ENCODE results near the gene CAPN10.
A peak's percentile ranks its signal among the peaks of the same experiment; 100 is the strongest.

The CAPN10 gene

DNA sequence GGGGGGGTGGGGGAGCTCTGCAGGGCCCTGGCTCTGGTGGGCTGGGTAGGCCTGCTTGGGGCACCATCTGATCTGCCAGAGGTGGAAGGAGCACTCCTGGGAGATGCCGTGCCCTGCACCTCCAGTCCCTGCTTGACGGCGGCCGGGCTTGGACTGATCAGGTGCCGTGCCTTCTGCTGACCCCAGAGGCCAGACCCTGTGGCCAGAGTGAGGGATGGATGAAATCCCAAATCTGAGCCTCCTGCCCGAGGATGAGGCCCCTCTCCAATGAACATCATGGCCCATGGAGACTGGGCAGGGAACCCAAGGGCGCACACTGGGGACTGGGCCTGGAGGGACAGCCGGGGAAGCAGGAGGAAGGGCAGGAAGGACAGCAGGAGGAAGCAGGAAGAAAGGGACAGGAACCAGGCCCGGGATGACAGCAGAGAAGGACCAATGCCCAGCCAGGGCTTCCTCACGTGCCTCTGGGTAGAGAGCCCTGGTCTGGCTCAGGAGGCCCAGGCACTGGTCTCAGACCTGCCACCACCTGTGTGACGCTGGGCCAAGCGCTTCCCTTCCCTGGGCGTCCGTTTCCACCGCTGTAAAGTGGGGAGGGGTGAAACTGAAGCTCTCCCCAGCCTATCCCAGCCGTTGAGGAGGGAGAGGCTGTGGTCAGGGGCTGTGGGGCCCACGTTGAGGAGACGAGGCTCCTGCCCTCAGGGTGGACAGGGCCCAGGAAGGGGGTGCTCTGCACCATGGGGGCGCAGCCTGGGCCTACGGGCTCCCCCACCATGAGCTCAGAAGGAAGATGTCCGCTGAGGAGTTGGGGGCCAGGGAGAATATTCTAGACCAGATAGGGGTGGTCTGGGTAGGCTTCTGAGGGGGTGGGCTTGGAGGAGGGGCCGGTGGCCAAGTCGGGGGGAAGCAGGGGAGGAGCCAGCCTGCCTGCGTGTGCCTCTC, 37.7 kb downstream of the CAPN10 start:
- TF ChIP-seq RAD21 (IDR thresholded peaks at IDR 0.05; ENCODE audit: low read depth) (no peak), TAF1 (IDR thresholded peaks at IDR 0.05; ENCODE audit: low read depth) (no peak), FOXM1 (IDR thresholded peaks at IDR 0.05; ENCODE audit: borderline replicate concordance, low read depth) (no peak)

DNA sequence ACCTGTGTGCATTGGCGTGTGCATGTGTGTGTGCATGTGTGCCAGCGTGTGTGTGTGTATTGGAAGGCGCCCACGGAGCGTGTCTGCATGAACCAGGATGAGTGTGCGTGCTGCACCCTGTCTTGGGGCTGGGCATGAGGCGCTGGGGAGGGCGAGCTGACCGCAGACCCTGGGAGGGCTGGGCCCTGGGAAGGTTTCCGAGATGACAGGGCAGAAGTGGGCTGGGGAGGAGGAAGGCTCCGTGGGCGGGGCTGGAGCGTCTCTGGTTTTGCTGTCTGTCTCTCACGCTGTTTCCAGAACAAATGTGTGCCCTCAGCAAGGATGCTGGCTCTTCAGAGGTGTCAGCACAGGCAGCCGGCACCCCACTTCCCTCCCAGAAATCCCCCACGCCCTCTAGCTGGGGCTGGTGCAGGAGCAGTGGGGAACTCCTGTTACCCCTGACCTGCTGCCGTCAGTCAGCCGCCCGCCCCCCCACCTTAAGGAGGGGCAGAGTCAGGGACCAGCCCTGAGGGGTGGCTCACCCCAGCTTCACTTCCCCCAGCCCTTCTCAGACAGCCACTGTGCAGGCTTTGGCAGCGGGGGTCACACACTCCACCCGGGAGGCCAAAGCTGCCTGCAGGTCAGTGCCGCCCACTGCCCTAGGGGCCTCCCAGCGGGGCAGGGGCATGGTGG, 38.6 kb downstream of the CAPN10 start, which contains the start of gene GPR35:
Gene GPR35 (plus strand): TSS at position 531 of the 672 bp plus-strand sequence. CDS start 4,473 bp downstream, outside the sequence.
- no peak for TF ChIP-seq CEBPB (IDR thresholded peaks at IDR 0.05)
- TF ChIP-seq NFIC (IDR thresholded peaks at IDR 0.05), result no peak
- TF ChIP-seq FOXM1 (IDR thresholded peaks at IDR 0.05; ENCODE audit: borderline replicate concordance, low read depth), result no peak
- TF ChIP-seq EP300 (IDR thresholded peaks at IDR 0.05; ENCODE audit: borderline replicate concordance), result no peak
- TF ChIP-seq TCF12 (IDR thresholded peaks at IDR 0.05; ENCODE audit: low read depth), result no peak
- no peak for TF ChIP-seq TEAD4 (IDR thresholded peaks at IDR 0.05)
- TF ChIP-seq YY1 (IDR thresholded peaks at IDR 0.05; ENCODE audit: low read depth), result no peak
- no peak for TF ChIP-seq RAD21 (IDR thresholded peaks at IDR 0.05; ENCODE audit: low read depth)
- TF ChIP-seq, protein P1, sequence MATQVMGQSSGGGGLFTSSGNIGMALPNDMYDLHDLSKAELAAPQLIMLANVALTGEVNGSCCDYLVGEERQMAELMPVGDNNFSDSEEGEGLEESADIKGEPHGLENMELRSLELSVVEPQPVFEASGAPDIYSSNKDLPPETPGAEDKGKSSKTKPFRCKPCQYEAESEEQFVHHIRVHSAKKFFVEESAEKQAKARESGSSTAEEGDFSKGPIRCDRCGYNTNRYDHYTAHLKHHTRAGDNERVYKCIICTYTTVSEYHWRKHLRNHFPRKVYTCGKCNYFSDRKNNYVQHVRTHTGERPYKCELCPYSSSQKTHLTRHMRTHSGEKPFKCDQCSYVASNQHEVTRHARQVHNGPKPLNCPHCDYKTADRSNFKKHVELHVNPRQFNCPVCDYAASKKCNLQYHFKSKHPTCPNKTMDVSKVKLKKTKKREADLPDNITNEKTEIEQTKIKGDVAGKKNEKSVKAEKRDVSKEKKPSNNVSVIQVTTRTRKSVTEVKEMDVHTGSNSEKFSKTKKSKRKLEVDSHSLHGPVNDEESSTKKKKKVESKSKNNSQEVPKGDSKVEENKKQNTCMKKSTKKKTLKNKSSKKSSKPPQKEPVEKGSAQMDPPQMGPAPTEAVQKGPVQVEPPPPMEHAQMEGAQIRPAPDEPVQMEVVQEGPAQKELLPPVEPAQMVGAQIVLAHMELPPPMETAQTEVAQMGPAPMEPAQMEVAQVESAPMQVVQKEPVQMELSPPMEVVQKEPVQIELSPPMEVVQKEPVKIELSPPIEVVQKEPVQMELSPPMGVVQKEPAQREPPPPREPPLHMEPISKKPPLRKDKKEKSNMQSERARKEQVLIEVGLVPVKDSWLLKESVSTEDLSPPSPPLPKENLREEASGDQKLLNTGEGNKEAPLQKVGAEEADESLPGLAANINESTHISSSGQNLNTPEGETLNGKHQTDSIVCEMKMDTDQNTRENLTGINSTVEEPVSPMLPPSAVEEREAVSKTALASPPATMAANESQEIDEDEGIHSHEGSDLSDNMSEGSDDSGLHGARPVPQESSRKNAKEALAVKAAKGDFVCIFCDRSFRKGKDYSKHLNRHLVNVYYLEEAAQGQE (IDR thresholded peaks at IDR 0.05; ENCODE audit: low read depth), result no peak
- TF ChIP-seq, protein P2, sequence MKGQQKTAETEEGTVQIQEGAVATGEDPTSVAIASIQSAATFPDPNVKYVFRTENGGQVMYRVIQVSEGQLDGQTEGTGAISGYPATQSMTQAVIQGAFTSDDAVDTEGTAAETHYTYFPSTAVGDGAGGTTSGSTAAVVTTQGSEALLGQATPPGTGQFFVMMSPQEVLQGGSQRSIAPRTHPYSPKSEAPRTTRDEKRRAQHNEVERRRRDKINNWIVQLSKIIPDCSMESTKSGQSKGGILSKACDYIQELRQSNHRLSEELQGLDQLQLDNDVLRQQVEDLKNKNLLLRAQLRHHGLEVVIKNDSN (IDR thresholded peaks at IDR 0.05), result no peak
- no peak for TF ChIP-seq EGR1 (IDR thresholded peaks at IDR 0.05)
- no peak for TF ChIP-seq ZBTB7A (IDR thresholded peaks at IDR 0.05; ENCODE audit: low read depth)
- TF ChIP-seq TAF1 (IDR thresholded peaks at IDR 0.05; ENCODE audit: low read depth), result no peak
- TF ChIP-seq MAX (IDR thresholded peaks at IDR 0.05), result no peak
- no peak for TF ChIP-seq CREB1 (IDR thresholded peaks at IDR 0.05; ENCODE audit: low read depth)

DNA sequence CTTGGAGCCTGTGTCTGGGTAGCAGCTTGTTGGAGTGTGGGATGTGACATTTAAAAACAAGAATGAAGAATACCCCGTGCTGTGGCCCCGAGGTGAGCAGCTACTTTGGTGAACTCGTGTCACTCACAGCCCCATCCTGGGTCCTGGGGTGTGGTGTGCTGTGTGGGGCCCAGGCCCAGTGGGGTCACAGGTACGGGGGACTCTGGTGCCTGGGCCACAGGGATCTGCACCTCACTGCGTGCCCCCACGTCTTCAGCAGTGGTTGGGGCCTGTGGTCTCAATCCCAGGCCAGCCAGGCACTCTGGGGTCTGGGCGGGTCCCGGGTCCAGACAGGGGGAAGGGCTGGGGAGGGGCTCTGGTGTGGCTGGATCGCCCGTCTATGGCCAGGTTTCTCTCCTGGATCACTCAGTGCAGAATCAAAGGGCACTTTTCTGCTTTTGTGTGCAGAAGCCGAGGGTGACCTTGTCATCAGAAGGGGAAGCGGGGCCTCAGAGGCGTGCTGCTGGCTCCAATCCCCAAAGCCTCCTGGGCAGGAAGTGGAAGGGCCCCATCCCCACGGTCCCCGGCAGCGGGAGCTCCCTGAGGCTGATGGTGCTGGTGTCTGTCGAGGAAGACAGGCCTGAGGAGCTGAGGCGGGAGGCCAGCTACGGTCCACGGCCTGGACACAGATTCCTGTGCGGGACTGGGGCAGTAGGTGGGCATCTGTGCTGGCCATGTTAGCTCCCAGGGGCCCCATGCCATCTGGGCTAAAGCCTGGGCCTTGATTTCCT, 40.2 kb downstream of the CAPN10 start:
- no peak for TF ChIP-seq TAF1 (IDR thresholded peaks at IDR 0.05; ENCODE audit: low read depth)
- no peak for TF ChIP-seq TCF12 (IDR thresholded peaks at IDR 0.05; ENCODE audit: low read depth)
- 0 out of 2 replicates have a peak, but pooled peaks have one; percentile 17 for TF ChIP-seq ZBTB7A (IDR thresholded peaks at IDR 0.05; ENCODE audit: low read depth)
- no peak for TF ChIP-seq CREB1 (IDR thresholded peaks at IDR 0.05; ENCODE audit: low read depth)

DNA sequence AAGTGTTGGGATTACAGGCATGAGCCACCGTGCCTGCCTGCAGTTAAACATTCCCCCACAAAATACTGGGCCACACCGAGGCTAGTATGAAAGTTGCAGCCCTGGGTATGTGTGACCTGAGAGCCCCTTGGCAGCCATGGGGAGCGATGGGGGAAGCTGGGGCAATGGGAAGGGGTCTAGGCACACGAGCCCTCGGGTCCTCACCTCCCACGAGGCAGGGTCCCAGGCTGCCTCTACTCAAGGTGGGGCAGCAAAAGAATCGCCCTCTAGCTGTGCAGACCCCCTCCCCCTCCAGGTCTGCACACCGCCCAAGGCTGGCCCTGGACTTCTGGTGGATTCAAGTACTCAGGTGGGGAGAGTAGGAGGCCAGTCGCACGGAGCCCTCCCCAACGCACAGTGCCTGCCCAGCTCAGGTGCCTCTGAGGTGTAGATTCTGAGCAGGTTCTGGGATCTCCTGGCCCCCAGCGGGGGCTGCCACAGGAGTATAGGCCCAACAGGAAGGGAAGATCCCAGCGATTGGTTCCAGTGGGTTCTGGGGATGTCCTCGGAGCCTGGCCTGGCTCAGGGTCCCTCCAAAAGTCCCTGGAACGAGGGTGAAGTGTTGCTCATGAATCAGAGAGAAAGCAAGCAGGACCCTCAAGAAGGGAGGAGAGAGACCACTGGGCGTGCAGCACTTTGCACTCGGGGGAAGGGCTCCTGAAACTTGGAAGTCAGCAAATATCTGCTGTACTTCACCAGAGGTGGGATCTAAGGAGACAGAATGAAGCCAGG, 41.4 kb downstream of the CAPN10 start:
- TF ChIP-seq EGR1 (IDR thresholded peaks at IDR 0.05) (no peak), ZBTB7A (IDR thresholded peaks at IDR 0.05; ENCODE audit: low read depth) (no peak), TCF12 (IDR thresholded peaks at IDR 0.05; ENCODE audit: low read depth) (no peak), FOXM1 (IDR thresholded peaks at IDR 0.05; ENCODE audit: borderline replicate concordance, low read depth) (no peak), YY1 (IDR thresholded peaks at IDR 0.05; ENCODE audit: low read depth) (no peak), CEBPB (IDR thresholded peaks at IDR 0.05) (no peak), NFIC (IDR thresholded peaks at IDR 0.05) (no peak), TEAD4 (IDR thresholded peaks at IDR 0.05) (no peak), MAX (IDR thresholded peaks at IDR 0.05) (no peak), CREB1 (IDR thresholded peaks at IDR 0.05; ENCODE audit: low read depth) (no peak), EP300 (IDR thresholded peaks at IDR 0.05; ENCODE audit: borderline replicate concordance) (no peak), RAD21 (IDR thresholded peaks at IDR 0.05; ENCODE audit: low read depth) (no peak), TAF1 (IDR thresholded peaks at IDR 0.05; ENCODE audit: low read depth) (no peak)
- TF ChIP-seq, protein P1 (IDR thresholded peaks at IDR 0.05; ENCODE audit: low read depth), result no peak
- TF ChIP-seq, protein P2 (IDR thresholded peaks at IDR 0.05), result no peak

Measured in Ishikawa (cell line).